SK-N-SH (cell line): ENCODE results near the gene SLC19A3.
"Not testable (repeated sequence)": the region's sequence is repeated elsewhere in the genome, so short reads cannot be mapped to it uniquely, and the experiment has no call there.

Experiments
- CTCF ChIP-seq: fragments of 200-600 bp; sonication (generic); IDR thresholded peaks from 2 replicates; pipeline ENCODE4 v1.6.1; 2017; ENCODE audit warnings: antibody characterized with exemption, mild to moderate bottlenecking, moderate library complexity
- EP300 ChIP-seq, 2 experiments: IDR thresholded peaks; 2 replicates each; pipeline versions ENCODE4 v1.4.0 to v1.6.1; 2012; ENCODE audit warnings: borderline replicate concordance in 1 of 2, low read depth in 1 of 2, low read length in 1 of 2
- FOSL2 ChIP-seq: IDR thresholded peaks from 2 replicates; pipeline ENCODE4 v1.4.0; 2012; ENCODE audit warnings: low read depth, mild to moderate bottlenecking, moderate library complexity, borderline replicate concordance
- MAX ChIP-seq: IDR thresholded peaks from 2 replicates; pipeline ENCODE4 v1.4.0; 2012; ENCODE audit warnings: low read depth
- NRF1 ChIP-seq: IDR thresholded peaks from 2 replicates; pipeline ENCODE4 v1.6.1; 2012; ENCODE audit warnings: low read depth, mild to moderate bottlenecking, low read length
- PBX3 ChIP-seq: IDR thresholded peaks from 2 replicates; pipeline ENCODE4; 2012
- POLR2AphosphoS5 ChIP-seq: IDR thresholded peaks from 2 replicates; pipeline ENCODE4 v1.6.1; 2012; ENCODE audit warnings: low read depth, low read length
- RAD21 ChIP-seq: IDR thresholded peaks from 2 replicates; pipeline ENCODE4 v1.6.1; 2012; ENCODE audit warnings: mild to moderate bottlenecking, low read length
- RFX5 ChIP-seq: IDR thresholded peaks from 2 replicates; pipeline ENCODE4 v1.6.1; 2012; ENCODE audit warnings: mild to moderate bottlenecking, improper control_type of control experiment, low read length
- RXRA ChIP-seq: IDR thresholded peaks from 2 replicates; pipeline ENCODE4 v1.4.0; 2012; ENCODE audit warnings: low read depth, mild to moderate bottlenecking, borderline replicate concordance
- TAF1 ChIP-seq: IDR thresholded peaks from 2 replicates; pipeline ENCODE4 v1.6.1; 2012; ENCODE audit warnings: low read depth, mild to moderate bottlenecking, low read length, moderate library complexity, borderline replicate concordance
- USF1 ChIP-seq: IDR thresholded peaks from 2 replicates; pipeline ENCODE4 v1.4.0; 2012; ENCODE audit warnings: low read depth, borderline replicate concordance
- YY1 ChIP-seq: IDR thresholded peaks from 2 replicates; pipeline ENCODE4 v1.4.0; 2012; ENCODE audit warnings: low read depth, mild to moderate bottlenecking

- not testable (repeated sequence) for TF ChIP-seq TAF1; CTCF; POLR2AphosphoS5; PBX3; MAX; NRF1; RAD21; FOSL2; RFX5; RXRA; YY1; EP300 (IDR thresholded peaks at IDR 0.05; ENCODE audit: borderline replicate concordance in 1 of 2, low read depth in 1 of 2, low read length in 1 of 2); USF1
Measured at GRCh38 chr2:227722821-227723220, 5.0 kb upstream of the SLC19A3 start.
